Measurements from ENCODE around the gene SUGP2. TPM values are rescaled to one million over a fixed set of nuclear protein-coding genes. Genes with fewer than 3 reads are reported as not detected.

The SUGP2 gene
- total and polyA plus RNA-seq, 2 of the 13 experiments (the other 11 are each of a cell fraction or from before 2014, with no cell fraction given), result 40.6 to 57.7 TPM

DNA sequence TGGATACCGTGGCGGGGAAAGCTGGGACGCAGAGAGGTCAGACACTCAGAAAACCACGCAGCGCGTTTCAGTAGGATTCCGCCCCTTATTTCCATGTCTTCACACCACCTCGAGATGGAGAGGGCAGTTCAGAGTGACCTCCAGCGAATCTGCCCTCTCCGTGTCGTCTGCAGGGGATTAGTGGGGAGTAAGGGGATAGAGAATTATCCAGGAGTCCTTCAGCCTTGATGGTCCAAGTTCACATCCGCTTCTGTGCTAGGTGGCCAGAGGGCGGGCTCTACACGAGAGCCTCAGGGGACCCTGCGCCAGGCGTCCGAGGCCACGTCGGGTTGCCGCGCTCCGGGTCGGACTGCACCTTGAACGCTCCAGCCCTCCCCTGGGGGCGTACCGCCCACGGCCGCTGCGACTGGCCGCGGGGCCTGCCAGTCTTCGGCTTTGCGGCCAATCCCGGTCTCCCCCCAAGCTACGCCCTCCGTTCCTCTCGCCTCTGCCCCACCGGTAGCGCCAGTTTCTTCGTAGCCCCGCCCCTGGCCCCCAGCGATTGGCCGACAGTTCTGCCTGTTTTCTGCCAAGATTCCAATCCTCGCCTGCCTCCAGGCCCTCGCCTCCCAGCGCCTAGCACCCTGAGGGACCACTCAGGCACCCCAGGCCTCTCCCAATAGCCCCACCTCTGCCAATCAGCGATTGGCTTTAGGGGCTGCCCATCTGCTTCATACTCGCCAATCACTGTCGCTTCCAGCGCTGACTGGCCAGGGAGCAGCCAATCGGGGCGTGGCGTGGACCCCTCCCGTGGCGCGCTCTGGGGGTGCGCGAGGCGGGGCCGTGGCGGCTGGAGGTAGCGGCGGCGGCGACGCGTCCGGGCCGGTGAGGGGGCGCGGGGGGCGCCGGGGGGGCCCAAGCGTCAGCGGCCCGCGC is 30.1 kb upstream of the SUGP2 start, which contains the start of gene SLC25A42 (continued):
- TF ChIP-seq ZSCAN22 (CRISPR knock-in tag; IDR thresholded peaks at IDR 0.05), result no peak
- TF ChIP-seq SIN3A (IDR thresholded peaks at IDR 0.05; ENCODE audit: borderline replicate concordance, low read depth, low read length), result peak; percentile 61; the same call in 1 of the 2 replicates
- TF ChIP-seq MEIS2 (CRISPR knock-in tag; IDR thresholded peaks at IDR 0.05), result no peak
- TF ChIP-seq ZNF430 (CRISPR knock-in tag; IDR thresholded peaks at IDR 0.05), result no peak
- TF ChIP-seq SNAPC2 (CRISPR knock-in tag; IDR thresholded peaks at IDR 0.05), result no peak
- TF ChIP-seq ZNF224 (CRISPR knock-in tag; IDR thresholded peaks at IDR 0.05), result no peak
- TF ChIP-seq ZNF230 (CRISPR knock-in tag; IDR thresholded peaks at IDR 0.05), result 0 out of 2 replicates have a peak, but pooled peaks have one; percentile 54
- TF ChIP-seq, protein P1, sequence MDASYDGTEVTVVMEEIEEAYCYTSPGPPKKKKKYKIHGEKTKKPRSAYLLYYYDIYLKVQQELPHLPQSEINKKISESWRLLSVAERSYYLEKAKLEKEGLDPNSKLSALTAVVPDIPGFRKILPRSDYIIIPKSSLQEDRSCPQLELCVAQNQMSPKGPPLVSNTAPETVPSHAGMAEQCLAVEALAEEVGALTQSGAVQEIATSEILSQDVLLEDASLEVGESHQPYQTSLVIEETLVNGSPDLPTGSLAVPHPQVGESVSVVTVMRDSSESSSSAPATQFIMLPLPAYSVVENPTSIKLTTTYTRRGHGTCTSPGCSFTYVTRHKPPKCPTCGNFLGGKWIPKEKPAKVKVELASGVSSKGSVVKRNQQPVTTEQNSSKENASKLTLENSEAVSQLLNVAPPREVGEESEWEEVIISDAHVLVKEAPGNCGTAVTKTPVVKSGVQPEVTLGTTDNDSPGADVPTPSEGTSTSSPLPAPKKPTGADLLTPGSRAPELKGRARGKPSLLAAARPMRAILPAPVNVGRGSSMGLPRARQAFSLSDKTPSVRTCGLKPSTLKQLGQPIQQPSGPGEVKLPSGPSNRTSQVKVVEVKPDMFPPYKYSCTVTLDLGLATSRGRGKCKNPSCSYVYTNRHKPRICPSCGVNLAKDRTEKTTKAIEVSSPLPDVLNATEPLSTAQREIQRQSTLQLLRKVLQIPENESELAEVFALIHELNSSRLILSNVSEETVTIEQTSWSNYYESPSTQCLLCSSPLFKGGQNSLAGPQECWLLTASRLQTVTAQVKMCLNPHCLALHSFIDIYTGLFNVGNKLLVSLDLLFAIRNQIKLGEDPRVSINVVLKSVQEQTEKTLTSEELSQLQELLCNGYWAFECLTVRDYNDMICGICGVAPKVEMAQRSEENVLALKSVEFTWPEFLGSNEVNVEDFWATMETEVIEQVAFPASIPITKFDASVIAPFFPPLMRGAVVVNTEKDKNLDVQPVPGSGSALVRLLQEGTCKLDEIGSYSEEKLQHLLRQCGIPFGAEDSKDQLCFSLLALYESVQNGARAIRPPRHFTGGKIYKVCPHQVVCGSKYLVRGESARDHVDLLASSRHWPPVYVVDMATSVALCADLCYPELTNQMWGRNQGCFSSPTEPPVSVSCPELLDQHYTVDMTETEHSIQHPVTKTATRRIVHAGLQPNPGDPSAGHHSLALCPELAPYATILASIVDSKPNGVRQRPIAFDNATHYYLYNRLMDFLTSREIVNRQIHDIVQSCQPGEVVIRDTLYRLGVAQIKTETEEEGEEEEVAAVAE (CRISPR knock-in tag; IDR thresholded peaks at IDR 0.05; ENCODE audit: borderline replicate concordance), result no peak
- TF ChIP-seq SOX5 (CRISPR knock-in tag; IDR thresholded peaks at IDR 0.05; ENCODE audit: borderline replicate concordance), result peak; percentile 16; the same call in 1 of the 2 replicates
- TF ChIP-seq, protein P2, sequence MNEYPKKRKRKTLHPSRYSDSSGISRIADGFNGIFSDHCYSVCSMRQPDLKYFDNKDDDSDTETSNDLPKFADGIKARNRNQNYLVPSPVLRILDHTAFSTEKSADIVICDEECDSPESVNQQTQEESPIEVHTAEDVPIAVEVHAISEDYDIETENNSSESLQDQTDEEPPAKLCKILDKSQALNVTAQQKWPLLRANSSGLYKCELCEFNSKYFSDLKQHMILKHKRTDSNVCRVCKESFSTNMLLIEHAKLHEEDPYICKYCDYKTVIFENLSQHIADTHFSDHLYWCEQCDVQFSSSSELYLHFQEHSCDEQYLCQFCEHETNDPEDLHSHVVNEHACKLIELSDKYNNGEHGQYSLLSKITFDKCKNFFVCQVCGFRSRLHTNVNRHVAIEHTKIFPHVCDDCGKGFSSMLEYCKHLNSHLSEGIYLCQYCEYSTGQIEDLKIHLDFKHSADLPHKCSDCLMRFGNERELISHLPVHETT (CRISPR knock-in tag; conservative IDR thresholded peaks at IDR 0.05), result 0 out of 2 replicates have a peak, but pooled peaks have one; percentile 24
- TF ChIP-seq, protein P3, sequence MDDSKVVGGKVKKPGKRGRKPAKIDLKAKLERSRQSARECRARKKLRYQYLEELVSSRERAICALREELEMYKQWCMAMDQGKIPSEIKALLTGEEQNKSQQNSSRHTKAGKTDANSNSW (CRISPR knock-in tag; IDR thresholded peaks at IDR 0.05; ENCODE audit: borderline replicate concordance), result no peak
- TF ChIP-seq SOX13 (IDR thresholded peaks at IDR 0.05), result no peak
- no peak for TF ChIP-seq SOX13 (CRISPR knock-in tag; conservative IDR thresholded peaks at IDR 0.05 in 1 of 2, IDR thresholded peaks at IDR 0.05 in 1 of 2)
- no peak for TF ChIP-seq RARA (CRISPR knock-in tag; IDR thresholded peaks at IDR 0.05)
- no peak; the same call in 1 of the 2 replicates for TF ChIP-seq NRL (CRISPR knock-in tag; IDR thresholded peaks at IDR 0.05; ENCODE audit: borderline replicate concordance)
- 0 out of 2 replicates have a peak, but pooled peaks have one; percentile 34 for TF ChIP-seq JUN (CRISPR knock-in tag; IDR thresholded peaks at IDR 0.05)
- TF ChIP-seq CREB1 (IDR thresholded peaks at IDR 0.05), result peak; percentile 85
- peak; percentile 68; the same call in 1 of the 2 replicates for TF ChIP-seq CREB1 (CRISPR knock-in tag; IDR thresholded peaks at IDR 0.05)
- TF ChIP-seq, protein P4, sequence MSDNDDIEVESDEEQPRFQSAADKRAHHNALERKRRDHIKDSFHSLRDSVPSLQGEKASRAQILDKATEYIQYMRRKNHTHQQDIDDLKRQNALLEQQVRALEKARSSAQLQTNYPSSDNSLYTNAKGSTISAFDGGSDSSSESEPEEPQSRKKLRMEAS (IDR thresholded peaks at IDR 0.05), result peak; percentile 70
- TF ChIP-seq ZMYM3 (CRISPR knock-in tag; IDR thresholded peaks at IDR 0.05), result peak; percentile 77
- TF ChIP-seq CREM (IDR thresholded peaks at IDR 0.05), result peak; percentile 38; the same call in 1 of the 2 replicates
- TF ChIP-seq CREM (CRISPR knock-in tag; IDR thresholded peaks at IDR 0.05), result no peak
- TF ChIP-seq KLF12 (CRISPR knock-in tag; IDR thresholded peaks at IDR 0.05; ENCODE audit: borderline replicate concordance), result no peak
- TF ChIP-seq PPARG (CRISPR knock-in tag; conservative IDR thresholded peaks at IDR 0.05), result no peak
- TF ChIP-seq WIZ (CRISPR knock-in tag; IDR thresholded peaks at IDR 0.05), result no peak
